Activated B cell treated with CpG ODN at 0.5 μM for 24 hours (primary cell): ENCODE data around the gene LIN7C. TPM values are rescaled to one million over a fixed set of nuclear protein-coding genes. Genes with fewer than 3 reads are reported as not detected.

ENCODE experiments used
- ATAC-seq: fragments of 200-7000 bp; cut with Tn5 transposase; one replicate; pipeline ENCODE4 v1.10.0; 2021; ENCODE audit warnings: low read depth, mild to moderate bottlenecking, moderate library complexity
- CTCF ChIA-PET: fragments of 350-600 bp; sonication (Branson Sonifier 250); formaldehyde crosslinking; loops from one replicate; lab custom pipeline; 2021; ENCODE audit warnings: antibody characterized with exemption; lab: Charles Lee
- POLR2A ChIA-PET: fragments of 350-600 bp; sonication (Branson Sonifier 250); formaldehyde crosslinking; loops from one replicate; lab custom pipeline; 2021; ENCODE audit warnings: antibody characterized with exemption; lab: Charles Lee
- DNase-seq: peaks from one replicate; pipeline ENCODE4 v3.0.0; 2022
- H3K27ac Mint-ChIP-seq: one replicate; pipeline ENCODE4 v1.8.0; 2020; ENCODE audit warnings: mixed read lengths
- H3K27me3 Mint-ChIP-seq: one replicate; pipeline ENCODE4 v1.8.0; 2021; ENCODE audit warnings: mixed read lengths
- H3K36me3 Mint-ChIP-seq: one replicate; pipeline ENCODE4 v1.8.0; 2021; ENCODE audit warnings: low read depth, mixed read lengths
- H3K4me1 Mint-ChIP-seq: one replicate; pipeline ENCODE4 v1.8.0; 2021; ENCODE audit warnings: mixed read lengths
- H3K4me3 Mint-ChIP-seq: one replicate; pipeline ENCODE4 v1.8.0; 2020; ENCODE audit warnings: mild to moderate bottlenecking, mixed read lengths
- H3K9me3 Mint-ChIP-seq: one replicate; pipeline ENCODE4 v1.8.0; 2020; ENCODE audit warnings: mixed read lengths
- intact Hi-C: fragments of 100-400 bp; cut with micrococcal nuclease; formaldehyde crosslinking; loops from one replicate; pipeline ENCODE4 v1.15.1; 2024
- total RNA-seq: library from RNA; stranded (reverse); gene quantifications from 2 replicates; pipeline ENCODE4 v1.2.3, GENCODE V29; 2022
- TF ChIP-seq, protein P1 (sequence below): fragments of 200-600 bp; IDR thresholded peaks from one replicate; pipeline ENCODE4 v1.8.0; 2022; ENCODE audit warnings: antibody characterized with exemption, mild to moderate bottlenecking

LIN7C gene
- total RNA-seq, 1 donor from 2014 or later: 23.5 TPM

DNA sequence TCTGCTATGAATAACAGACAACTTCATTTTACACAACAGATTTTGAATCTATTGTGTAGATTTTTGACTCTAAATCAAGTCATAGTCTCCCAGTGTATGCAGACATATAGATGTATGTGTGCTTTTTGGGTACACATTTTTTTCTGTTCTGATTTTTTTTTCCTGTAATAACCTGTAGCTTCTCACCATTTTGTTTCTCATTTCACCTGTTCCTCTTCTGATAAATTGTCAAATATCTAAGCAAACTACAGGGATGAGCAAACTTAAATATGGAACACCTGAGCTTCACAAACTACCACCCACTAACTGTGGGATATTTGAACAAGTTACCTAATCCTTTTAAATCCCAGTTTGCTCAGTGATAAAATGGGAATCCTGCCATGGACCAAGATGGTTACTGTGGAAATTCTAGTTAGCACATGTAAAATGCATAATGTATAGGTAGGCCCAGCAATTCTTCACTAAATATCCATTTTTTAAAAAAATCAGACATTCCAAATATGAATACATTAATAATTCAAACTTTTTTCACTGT is 49.7 kb downstream of the LIN7C start:
- DNase-seq: no peak
- intact Hi-C loops: no loop called here
- ATAC-seq: no peak
- Mint-ChIP-seq H3K9me3 (no peaks in the 10 kb centered on the region), H3K36me3 (no peaks in the 10 kb centered on the region), H3K27me3 (peaks cover 4% of the 10 kb centered on the region), H3K4me1 (no peaks in the 10 kb centered on the region), H3K4me3 (no peak overlapping the region), H3K27ac (no peak overlapping the region)
- ChIA-PET CTCF (no interaction called here), POLR2A (interaction anchor here (0.6 kb wide), 1 partner anchor 52 kb away, joined by 3 read pairs; no protein-coding TSS in a partner anchor)
- TF ChIP-seq, protein P1, sequence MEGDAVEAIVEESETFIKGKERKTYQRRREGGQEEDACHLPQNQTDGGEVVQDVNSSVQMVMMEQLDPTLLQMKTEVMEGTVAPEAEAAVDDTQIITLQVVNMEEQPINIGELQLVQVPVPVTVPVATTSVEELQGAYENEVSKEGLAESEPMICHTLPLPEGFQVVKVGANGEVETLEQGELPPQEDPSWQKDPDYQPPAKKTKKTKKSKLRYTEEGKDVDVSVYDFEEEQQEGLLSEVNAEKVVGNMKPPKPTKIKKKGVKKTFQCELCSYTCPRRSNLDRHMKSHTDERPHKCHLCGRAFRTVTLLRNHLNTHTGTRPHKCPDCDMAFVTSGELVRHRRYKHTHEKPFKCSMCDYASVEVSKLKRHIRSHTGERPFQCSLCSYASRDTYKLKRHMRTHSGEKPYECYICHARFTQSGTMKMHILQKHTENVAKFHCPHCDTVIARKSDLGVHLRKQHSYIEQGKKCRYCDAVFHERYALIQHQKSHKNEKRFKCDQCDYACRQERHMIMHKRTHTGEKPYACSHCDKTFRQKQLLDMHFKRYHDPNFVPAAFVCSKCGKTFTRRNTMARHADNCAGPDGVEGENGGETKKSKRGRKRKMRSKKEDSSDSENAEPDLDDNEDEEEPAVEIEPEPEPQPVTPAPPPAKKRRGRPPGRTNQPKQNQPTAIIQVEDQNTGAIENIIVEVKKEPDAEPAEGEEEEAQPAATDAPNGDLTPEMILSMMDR: no peak

GRCh38 chr11:27456140-27456794 is 50.3 kb downstream of the LIN7C start:
- Mint-ChIP-seq H3K27ac (no peak overlapping the region), H3K36me3 (no peaks in the 10 kb centered on the region), H3K4me3 (no peak overlapping the region), H3K27me3 (peaks cover 4% of the 10 kb centered on the region), H3K9me3 (no peaks in the 10 kb centered on the region), H3K4me1 (no peaks in the 10 kb centered on the region)
- TF ChIP-seq, protein P1: no peak
- CTCF ChIA-PET: no interaction called here
- DNase-seq (no peak), ATAC-seq (no peak)
- intact Hi-C loops: no loop called here
- POLR2A ChIA-PET: no interaction called here

- ChIA-PET POLR2A (no interaction called here), CTCF (no interaction called here)
Observed at GRCh38 chr11:27455667-27456066, 50.9 kb downstream of the LIN7C start.

GRCh38 chr11:27453701-27454100 is 52.9 kb downstream of the LIN7C start:
- Mint-ChIP-seq H3K9me3 (no peaks in the 10 kb centered on the region), H3K36me3 (no peaks in the 10 kb centered on the region), H3K27me3 (peaks cover 2% of the 10 kb centered on the region), H3K27ac (no peak overlapping the region), H3K4me1 (no peaks in the 10 kb centered on the region), H3K4me3 (no peak overlapping the region)
- TF ChIP-seq, protein P1: no peak
- POLR2A ChIA-PET: no interaction called here
- no peak for DNase-seq
- no peak for ATAC-seq
- intact Hi-C loops: no loop called here
- CTCF ChIA-PET: no interaction called here

More at GRCh38 chr11:27455667-27456066, 50.9 kb downstream of the LIN7C start:
- no peaks in the 10 kb centered on the region for H3K4me1 Mint-ChIP-seq
- no peak overlapping the region for H3K27ac Mint-ChIP-seq
- H3K27me3 Mint-ChIP-seq: peaks cover 4% of the 10 kb centered on the region
- no peaks in the 10 kb centered on the region for H3K9me3 Mint-ChIP-seq
- H3K4me3 Mint-ChIP-seq: no peak overlapping the region
- ATAC-seq (no peak), DNase-seq (no peak)
- TF ChIP-seq, protein P1: no peak
- no peaks in the 10 kb centered on the region for H3K36me3 Mint-ChIP-seq
- intact Hi-C loops: no loop called here

DNA sequence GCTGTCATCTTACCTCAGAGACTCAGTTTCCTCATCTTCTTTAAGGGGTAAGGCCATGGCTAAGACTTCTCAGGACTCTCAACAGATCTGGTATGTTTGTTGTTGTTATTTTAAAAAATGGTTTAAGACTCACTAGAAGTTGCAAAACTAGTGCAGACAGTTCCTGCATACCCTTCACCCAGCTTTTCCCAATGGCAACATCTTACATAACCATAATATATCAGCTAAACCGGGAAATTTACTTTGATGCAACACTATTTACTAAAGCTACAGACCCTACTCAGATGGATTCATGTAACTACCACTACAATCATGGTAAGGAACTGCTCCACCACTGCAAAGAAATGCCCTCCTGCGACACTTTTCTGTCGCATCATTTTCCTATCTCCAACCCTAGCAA is 54.4 kb downstream of the LIN7C start:
- ChIA-PET CTCF (no interaction called here), POLR2A (no interaction called here)
- H3K4me3 Mint-ChIP-seq: no peak overlapping the region
- peaks cover 2% of the 10 kb centered on the region for H3K27me3 Mint-ChIP-seq
- H3K27ac Mint-ChIP-seq: no peak overlapping the region
- no peaks in the 10 kb centered on the region for H3K4me1 Mint-ChIP-seq
- no peaks in the 10 kb centered on the region for H3K36me3 Mint-ChIP-seq
- ATAC-seq (no peak), DNase-seq (no peak)
- no peaks in the 10 kb centered on the region for H3K9me3 Mint-ChIP-seq
- TF ChIP-seq, protein P1: no peak
- intact Hi-C loops: no loop called here
